H9 (cell line): ENCODE data around the gene OCRL. TPM values are rescaled to one million over a fixed set of nuclear protein-coding genes. Genes with fewer than 3 reads are reported as not detected.

Source experiments
- DNase-seq: peaks from one replicate; pipeline ENCODE4 v3.0.0-alpha.2; 2017
- H2AFZ ChIP-seq: one replicate; pipeline ENCODE4 v1.6.1; 2013; ENCODE audit warnings: mild to moderate bottlenecking, low read length, control low read depth, moderate library complexity
- H2AK5ac ChIP-seq: 2 replicates; pipeline ENCODE4 v1.6.1; 2013; ENCODE audit warnings: low read length, control low read depth, mixed read lengths; ENCODE audit not compliant: insufficient read length
- H2BK120ac ChIP-seq: one replicate; pipeline ENCODE4 v1.6.1; 2013; ENCODE audit warnings: low read depth, mild to moderate bottlenecking, low read length, control low read depth, inconsistent platforms; ENCODE audit not compliant: poor library complexity, severe bottlenecking
- H2BK12ac ChIP-seq: 2 replicates; pipeline ENCODE4 v1.6.1; 2013; ENCODE audit warnings: low read length, control low read depth, mixed read lengths, low read depth; ENCODE audit not compliant: insufficient read length
- H2BK15ac ChIP-seq: 2 replicates; pipeline ENCODE4 v1.6.1; 2013; ENCODE audit warnings: low read depth, low read length, control low read depth
- H2BK20ac ChIP-seq: one replicate; pipeline ENCODE4 v1.6.1; 2013; ENCODE audit warnings: low read depth, mild to moderate bottlenecking, low read length, control low read depth, inconsistent platforms; ENCODE audit not compliant: poor library complexity, severe bottlenecking
- H2BK5ac ChIP-seq: 2 replicates; pipeline ENCODE4 v1.6.1; 2013; ENCODE audit warnings: low read length, control low read depth, mixed read lengths; ENCODE audit not compliant: insufficient read length
- H3K14ac ChIP-seq: 2 replicates; pipeline ENCODE4 v1.6.1; 2013; ENCODE audit warnings: low read length, control low read depth; ENCODE audit not compliant: insufficient read depth
- H3K18ac ChIP-seq: 2 replicates; pipeline ENCODE4 v1.6.1; 2013; ENCODE audit warnings: low read depth, mild to moderate bottlenecking, mixed read lengths, low read length, control low read depth; ENCODE audit not compliant: insufficient read length
- H3K23ac ChIP-seq: 2 replicates; pipeline ENCODE4 v1.6.1; 2013; ENCODE audit warnings: low read length, control low read depth, mixed read lengths, low read depth; ENCODE audit not compliant: insufficient read length
- H3K23me2 ChIP-seq: 2 replicates; pipeline ENCODE4 v1.6.1; 2013; ENCODE audit warnings: low read depth, mild to moderate bottlenecking, mixed read lengths, low read length, control low read depth; ENCODE audit not compliant: insufficient read length, poor library complexity, severe bottlenecking
- H3K27ac ChIP-seq: 2 replicates; pipeline ENCODE4 v1.5.1; 2013; ENCODE audit warnings: low read length, control low read depth, mixed read lengths, low read depth; ENCODE audit not compliant: insufficient read length
- H3K27me3 ChIP-seq: 2 replicates; pipeline ENCODE4 v1.6.1; 2013; ENCODE audit warnings: low read length, control low read depth, inconsistent platforms; ENCODE audit not compliant: insufficient read depth
- H3K4ac ChIP-seq: 2 replicates; pipeline ENCODE4 v1.6.1; 2013; ENCODE audit warnings: low read depth, mild to moderate bottlenecking, control low read depth, inconsistent platforms, low read length, moderate library complexity
- H3K4me1 ChIP-seq: 2 replicates; pipeline ENCODE4 v1.6.1; 2013; ENCODE audit warnings: low read length, control low read depth, inconsistent platforms; ENCODE audit not compliant: insufficient read depth
- H3K4me2 ChIP-seq: 2 replicates; pipeline ENCODE4 v1.6.1; 2013; ENCODE audit warnings: low read length, control low read depth, mixed read lengths; ENCODE audit not compliant: insufficient read length, insufficient read depth
- H3K56ac ChIP-seq: 2 replicates; pipeline ENCODE4 v1.6.1; 2013; ENCODE audit warnings: low read depth, mild to moderate bottlenecking, mixed read lengths, low read length, control low read depth; ENCODE audit not compliant: insufficient read length
- H3K79me1 ChIP-seq: 2 replicates; pipeline ENCODE4 v1.6.1; 2013; ENCODE audit warnings: low read depth, mild to moderate bottlenecking, moderate library complexity, low read length, control low read depth, inconsistent platforms; ENCODE audit not compliant: insufficient read depth, poor library complexity, severe bottlenecking
- H3K79me2 ChIP-seq: 2 replicates; pipeline ENCODE4 v1.6.1; 2013; ENCODE audit warnings: low read length, control low read depth, inconsistent platforms; ENCODE audit not compliant: insufficient read depth
- H3K9ac ChIP-seq: 2 replicates; pipeline ENCODE4 v1.6.1; 2013; ENCODE audit warnings: low read length, control low read depth, mixed read lengths; ENCODE audit not compliant: insufficient read length; ENCODE audit errors: extremely low read depth
- H3K9me3 ChIP-seq: one replicate; pipeline ENCODE4 v1.6.1; 2013; ENCODE audit warnings: low read depth, low read length, inconsistent platforms; ENCODE audit not compliant: control insufficient read depth
- H3T11ph ChIP-seq: one replicate; pipeline ENCODE4 v1.6.1; 2013; ENCODE audit warnings: mild to moderate bottlenecking, low read length, control low read depth, inconsistent platforms
- H4K20me1 ChIP-seq: one replicate; pipeline ENCODE4 v1.6.1; 2013; ENCODE audit not compliant: control insufficient read depth, insufficient read length, insufficient read depth
- H4K5ac ChIP-seq: 2 replicates; pipeline ENCODE4 v1.6.1; 2013; ENCODE audit warnings: low read depth, mild to moderate bottlenecking, mixed read lengths, low read length, control low read depth; ENCODE audit not compliant: insufficient read length
- H4K8ac ChIP-seq: replicated peaks from 2 replicates; pipeline ENCODE4 v1.6.1; 2013; ENCODE audit warnings: low read length, control low read depth, mixed read lengths, low read depth; ENCODE audit not compliant: insufficient read length
- H4K91ac ChIP-seq: 2 replicates; pipeline ENCODE4 v1.6.1; 2013; ENCODE audit warnings: low read depth, mild to moderate bottlenecking, moderate library complexity, mixed read lengths, low read length, control low read depth; ENCODE audit not compliant: insufficient read length
- H3K27ac Mint-ChIP-seq, 3 experiments: 2 replicates in 2 of 3; 3 replicates in 1 of 3; pipeline ENCODE4 v1.8.0; 2020 to 2021; ENCODE audit warnings: mixed read lengths in 3 of 3, mild to moderate bottlenecking in 1 of 3, moderate library complexity in 1 of 3
- H3K27me3 Mint-ChIP-seq: 2 replicates; pipeline ENCODE4 v1.8.0; 2021; ENCODE audit warnings: low read depth, mild to moderate bottlenecking, moderate library complexity, mixed read lengths
- H3K36me3 Mint-ChIP-seq, 3 experiments: 2 replicates in 2 of 3; 3 replicates in 1 of 3; pipeline ENCODE4 v1.8.0; 2020 to 2021; ENCODE audit warnings: low read depth in 3 of 3, mixed read lengths in 3 of 3; ENCODE audit not compliant: insufficient read depth in 1 of 3
- H3K4me1 Mint-ChIP-seq, 2 experiments: 2 replicates each; pipeline ENCODE4 v1.8.0; 2020; ENCODE audit warnings: mixed read lengths in 2 of 2
- H3K4me3 Mint-ChIP-seq, 2 experiments: 2 replicates in 1 of 2; 3 replicates in 1 of 2; pipeline ENCODE4 v1.8.0; 2020 to 2021; ENCODE audit warnings: mild to moderate bottlenecking in 2 of 2, mixed read lengths in 2 of 2, moderate library complexity in 1 of 2
- H3K9me3 Mint-ChIP-seq, 2 experiments: 2 replicates in 1 of 2; 3 replicates in 1 of 2; pipeline ENCODE4 v1.8.0; 2020; ENCODE audit warnings: mild to moderate bottlenecking in 2 of 2, mixed read lengths in 2 of 2, moderate library complexity in 1 of 2
- CTCF ChIP-seq: fragments of 200-600 bp; sonication (generic); conservative IDR thresholded peaks from 3 replicates; pipeline ENCODE4 v1.8.0; 2021; ENCODE audit warnings: antibody characterized with exemption, mild to moderate bottlenecking
- WGBS: extraction: QIAGEN DNeasy Blood & Tissue Kit; methylation state at CpG from one replicate; pipeline ENCODE4 v1.1.7; 2013; ENCODE audit warnings: missing lambda C conversion rate, low lambda C conversion rate, mixed read lengths; ENCODE audit not compliant: insufficient read length; ENCODE audit errors: extremely low coverage; 5-methylcytosine and 5-hydroxymethylcytosine counted together
- total RNA-seq: library from RNA; stranded (reverse); gene quantifications from 2 replicates; pipeline ENCODE4 v1.2.1, GENCODE V29; 2021

The OCRL gene
- total RNA-seq, 1 experiment from 2014 or later, result 31.4 TPM

GRCh38 chrX:129577877-129578276 is 37.8 kb downstream of the OCRL start:
- DNase-seq, result no peak
- Histone ChIP-seq H4K5ac (no peak overlapping the region), H4K8ac (no peak overlapping the region), H2AK5ac (no peak overlapping the region), H3K4me2 (no peak overlapping the region), H2BK5ac (no peak overlapping the region), H4K91ac (no peak overlapping the region), H3K9me3 (no peaks in the 10 kb centered on the region), H3K4ac (no peak overlapping the region), H2BK120ac (no peak overlapping the region), H2BK15ac (no peak overlapping the region), H2AFZ (no peak overlapping the region), H2BK12ac (no peak overlapping the region), H3K23ac (no peak overlapping the region), H3K9ac (no peak overlapping the region), H3K79me2 (no peaks in the 10 kb centered on the region), H3K14ac (no peak overlapping the region), H3K23me2 (no peaks in the 10 kb centered on the region), H3K18ac (no peak overlapping the region), H2BK20ac (no peak overlapping the region), H3K27ac (no peak overlapping the region), H3K4me1 (no peaks in the 10 kb centered on the region), H3T11ph (no peak overlapping the region), H3K27me3 (no peaks in the 10 kb centered on the region), H4K20me1 (no peaks in the 10 kb centered on the region), H3K79me1 (no peaks in the 10 kb centered on the region), H3K56ac (no peak overlapping the region)
- Mint-ChIP-seq H3K4me3 (no peak overlapping the region), H3K27me3 (no peaks in the 10 kb centered on the region), H3K36me3 (peaks cover 26 to 64% (median 61%) of the 10 kb centered on the region in 3 experiments; a peak in 6 of 7 replicates), H3K9me3 (no peaks in the 10 kb centered on the region), H3K27ac (no peak overlapping the region; a peak in 1 of 7 replicates), H3K4me1 (no peaks in the 10 kb centered on the region)
- no peak for TF ChIP-seq CTCF
- WGBS, result no CpG with 5 or more reads among the region's 1 CpG
